ENCODE results near the gene HOXD3. TPM values are rescaled to one million over a fixed set of nuclear protein-coding genes. Genes with fewer than 3 reads are reported as not detected.

Gene HOXD3
- total RNA-seq, 1 experiment from 2014 or later: not detected

GRCh38 chr2:176174382-176174823 lies 17.3 kb downstream of the HOXD3 start:
- Histone ChIP-seq H2BK12ac (ENCODE audit: insufficient read length, low read depth, low read length) (no peak overlapping the region), H3K4me2 (ENCODE audit: insufficient read depth, insufficient read length, low read length) (no peak overlapping the region), H2BK15ac (ENCODE audit: low read depth, low read length) (no peak overlapping the region), H3K14ac (ENCODE audit: insufficient read depth, low read length) (no peak overlapping the region), H3K79me1 (ENCODE audit: insufficient read depth, low read depth, low read length, poor library complexity, severe bottlenecking) (no peaks in the 10 kb centered on the region), H3K4me1 (ENCODE audit: insufficient read depth, low read length) (no peaks in the 10 kb centered on the region), H3K18ac (ENCODE audit: insufficient read length, low read depth, low read length) (no peak overlapping the region), H2BK20ac (ENCODE audit: low read depth, low read length, poor library complexity, severe bottlenecking) (no peak overlapping the region), H3T11ph (ENCODE audit: low read length) (no peak overlapping the region), H3K23me2 (ENCODE audit: insufficient read length, low read depth, low read length, poor library complexity, severe bottlenecking) (no peaks in the 10 kb centered on the region), H2AFZ (ENCODE audit: low read length) (no peak overlapping the region), H4K20me1 (ENCODE audit: control insufficient read depth, insufficient read depth, insufficient read length) (no peaks in the 10 kb centered on the region), H4K8ac (replicated peaks; ENCODE audit: insufficient read length, low read depth, low read length) (no peak overlapping the region), H3K9me3 (ENCODE audit: control insufficient read depth, low read depth, low read length) (no peaks in the 10 kb centered on the region), H2BK120ac (ENCODE audit: low read depth, low read length, poor library complexity, severe bottlenecking) (no peak overlapping the region), H3K79me2 (ENCODE audit: insufficient read depth, low read length) (no peaks in the 10 kb centered on the region), H3K4ac (ENCODE audit: low read depth, low read length) (no peak overlapping the region), H4K5ac (ENCODE audit: insufficient read length, low read depth, low read length) (no peak overlapping the region), H4K91ac (ENCODE audit: insufficient read length, low read depth, low read length) (no peak overlapping the region), H2AK5ac (ENCODE audit: insufficient read length, low read length) (no peak overlapping the region), H3K9ac (ENCODE audit: extremely low read depth, insufficient read length, low read length) (no peak overlapping the region), H3K56ac (ENCODE audit: insufficient read length, low read depth, low read length) (no peak overlapping the region), H3K23ac (ENCODE audit: insufficient read length, low read depth, low read length) (no peak overlapping the region), H2BK5ac (ENCODE audit: insufficient read length, low read length) (no peak overlapping the region), H3K27me3 (ENCODE audit: insufficient read depth, low read length) (peaks cover 100% of the 10 kb centered on the region), H3K27ac (ENCODE audit: insufficient read length, low read depth, low read length) (no peak overlapping the region)
- no peak overlapping the region for H3K27ac Mint-ChIP-seq
- no peak for TF ChIP-seq CTCF (conservative IDR thresholded peaks at IDR 0.05)
- peaks cover 3 to 18% of the 10 kb centered on the region in 2 experiments for H3K9me3 Mint-ChIP-seq
- H3K4me1 Mint-ChIP-seq: peaks cover 35 to 47% of the 10 kb centered on the region in 2 experiments
- H3K4me3 Mint-ChIP-seq: no peak overlapping the region; a peak in 1 of 5 replicates
- DNase-seq: no peak
- peaks cover 0 to 6% (median 0%) of the 10 kb centered on the region in 3 experiments; a peak in 2 of 7 replicates for H3K36me3 Mint-ChIP-seq (ENCODE audit: insufficient read depth in 1 of 3, low read depth in 3 of 3)
- WGBS (ENCODE audit: extremely low coverage, insufficient read length, low lambda C conversion rate): no CpG with 5 or more reads among the region's 14 CpGs
- peaks cover 100% of the 10 kb centered on the region for H3K27me3 Mint-ChIP-seq (ENCODE audit: low read depth)

All from H9 (cell line).